ENCODE results near the gene MN1.
"Not testable (repeated sequence)": the region's sequence is repeated elsewhere in the genome, so short reads cannot be mapped to it uniquely, and the experiment has no call there.

The MN1 gene

GRCh38 chr22:27756212-27756660 is 45.3 kb downstream of the MN1 start:
- no peak for FAIRE-seq

- no peak for FAIRE-seq
Observed at GRCh38 chr22:27755521-27756211, 45.9 kb downstream of the MN1 start.

GRCh38 chr22:27754888-27755480 is 46.6 kb downstream of the MN1 start:
- FAIRE-seq = no peak

- FAIRE-seq = no peak
Observed at GRCh38 chr22:27754247-27754887, 47.2 kb downstream of the MN1 start.

- FAIRE-seq = no peak
Observed at GRCh38 chr22:27752771-27753170, 48.8 kb downstream of the MN1 start.

GRCh38 chr22:27752141-27752540 is 49.4 kb downstream of the MN1 start:
- FAIRE-seq = no peak

DNA sequence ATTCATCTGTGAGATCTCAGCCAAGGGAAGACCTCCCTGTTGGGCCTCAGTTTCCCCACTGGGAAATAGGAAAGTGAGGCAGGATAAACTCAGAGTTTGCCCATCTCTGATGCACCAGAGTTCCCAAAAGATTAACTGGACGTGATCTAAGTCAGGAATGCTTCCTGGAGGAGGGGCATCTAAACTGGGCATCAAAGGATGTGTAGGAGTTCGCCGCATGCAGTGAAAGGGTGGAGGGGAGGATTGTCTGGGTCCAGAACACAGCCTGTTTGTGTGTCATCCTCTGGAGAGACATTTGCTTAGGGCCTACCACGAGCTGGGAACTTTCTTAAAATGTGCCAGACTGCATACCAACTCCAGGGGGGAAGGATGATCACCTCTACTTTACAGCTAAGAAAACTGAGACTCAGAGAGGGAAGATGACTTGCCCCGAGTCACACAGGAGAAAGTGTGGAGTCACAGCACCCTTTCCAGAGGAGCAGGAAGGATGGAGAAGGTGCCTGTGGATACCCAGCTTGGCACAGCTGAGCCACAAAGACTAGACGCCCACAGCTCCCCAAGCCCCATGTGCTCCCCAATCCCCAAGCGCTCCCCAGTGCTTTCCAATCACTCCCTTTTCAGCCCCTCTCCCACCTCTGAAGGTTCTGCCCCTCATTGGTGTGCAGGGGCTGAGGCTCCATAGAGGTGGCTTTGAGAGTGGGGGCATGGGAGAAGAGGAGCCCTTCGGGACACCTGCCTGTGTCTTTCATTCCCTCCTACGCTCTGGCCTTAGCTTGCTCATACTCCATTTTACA is 50.1 kb downstream of the MN1 start:
- no peak for FAIRE-seq

DNA sequence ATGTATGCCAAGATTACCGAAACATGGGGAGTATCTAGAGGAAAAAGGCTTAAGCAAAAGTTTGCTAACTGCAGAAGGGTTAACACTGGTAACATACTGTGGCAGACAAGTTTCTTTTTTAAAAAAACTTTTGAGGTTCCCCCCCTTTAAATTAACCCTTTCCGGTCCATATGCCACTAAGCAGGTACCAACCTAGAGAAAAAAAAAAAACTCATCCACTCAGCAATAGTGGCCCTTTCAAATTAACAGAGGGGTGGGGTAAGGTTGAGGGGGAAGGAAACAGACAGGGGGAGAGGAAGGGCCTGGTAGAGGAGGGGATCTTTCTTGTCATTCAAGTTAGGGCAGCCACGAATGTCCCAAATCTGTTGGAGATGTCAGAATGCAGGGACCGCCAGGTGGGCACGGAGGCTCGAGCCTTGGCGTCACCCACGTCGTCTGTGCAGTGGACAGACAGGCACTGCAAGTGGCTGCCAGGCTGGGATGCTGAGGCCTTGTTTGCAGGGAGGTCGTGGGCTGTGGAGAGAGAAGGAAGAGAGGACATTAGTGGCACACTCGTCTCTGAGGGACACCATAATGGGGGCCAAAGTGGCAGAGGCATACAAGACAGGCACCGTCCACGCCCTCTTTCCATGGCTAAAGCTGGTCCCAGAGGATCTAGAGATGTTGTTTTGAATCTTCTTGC is 50.8 kb downstream of the MN1 start:
- FAIRE-seq = no peak

DNA sequence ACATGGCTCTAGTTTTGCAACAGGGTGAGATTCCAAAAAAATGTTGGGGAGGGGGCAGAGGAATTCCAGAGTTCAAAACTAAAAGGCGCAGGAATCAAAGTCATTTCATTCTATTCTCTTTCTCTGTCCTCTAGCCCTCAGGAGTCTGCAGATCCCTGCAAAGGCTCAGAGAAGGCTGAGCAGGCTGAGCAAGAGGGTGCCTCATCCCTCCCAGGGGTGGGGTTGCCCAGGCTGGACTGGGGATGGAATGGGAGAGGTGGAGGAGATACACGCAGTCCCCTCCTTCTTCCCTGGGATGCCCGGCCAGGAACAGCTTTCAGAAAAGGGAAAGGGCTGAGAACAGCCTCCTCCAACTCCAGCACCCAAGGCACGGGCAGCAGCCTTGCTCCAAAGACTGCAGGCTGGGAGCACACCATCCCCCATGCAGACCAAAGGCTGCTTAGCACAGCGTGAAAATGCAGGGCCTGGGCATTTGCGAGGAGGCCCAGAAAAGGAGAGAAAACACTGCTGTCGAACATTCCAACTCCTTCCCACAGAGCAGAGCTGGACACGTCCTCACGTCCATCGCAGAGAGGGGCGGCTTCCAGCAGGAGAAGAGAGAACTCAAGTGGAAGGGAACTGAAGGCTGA is 51.8 kb downstream of the MN1 start:
- no peak for FAIRE-seq

- no peak for FAIRE-seq
Observed at GRCh38 chr22:27748751-27749191, 52.8 kb downstream of the MN1 start.

DNA sequence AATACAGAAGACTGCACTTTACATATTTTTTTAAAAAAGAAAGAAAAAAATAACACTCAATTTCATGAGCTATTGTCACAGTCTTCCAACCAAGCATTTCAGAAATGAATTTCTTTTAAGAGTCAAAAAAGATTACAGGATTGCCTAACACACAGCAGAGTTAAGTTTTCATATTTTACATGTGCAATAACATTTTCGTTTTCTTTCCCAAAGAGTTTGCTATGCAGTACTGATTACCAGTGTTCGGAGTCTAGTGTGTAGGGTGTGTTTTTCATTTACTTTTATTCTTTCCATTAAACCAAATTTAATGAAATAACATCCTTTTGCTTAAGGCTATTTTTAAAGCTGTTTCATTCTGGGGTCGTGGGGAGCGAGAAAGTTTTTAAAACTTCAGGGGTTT is 53.2 kb downstream of the MN1 start:
- no peak for FAIRE-seq

- no peak for FAIRE-seq
Observed at GRCh38 chr22:27747396-27748221, 53.9 kb downstream of the MN1 start.

DNA sequence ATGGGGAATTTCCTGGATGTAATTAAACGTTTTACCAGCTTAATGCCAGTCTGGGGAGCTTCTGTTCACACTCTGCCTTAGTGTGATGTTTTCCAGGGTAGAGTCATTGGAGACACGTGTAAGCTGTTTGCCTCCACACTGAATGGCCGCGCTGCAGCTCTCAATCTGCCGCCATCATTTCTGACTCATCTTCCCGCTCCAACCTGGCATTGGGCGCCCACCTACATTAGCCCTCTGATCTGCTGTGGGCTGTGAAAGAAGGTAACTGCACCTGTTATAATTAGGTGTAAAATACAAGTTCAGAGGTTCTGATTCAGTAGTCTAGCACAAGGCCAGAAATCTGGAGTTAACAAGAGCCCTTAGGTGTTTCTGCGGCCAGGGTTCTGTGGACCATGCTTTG is 54.6 kb downstream of the MN1 start:
- no peak for FAIRE-seq

DNA sequence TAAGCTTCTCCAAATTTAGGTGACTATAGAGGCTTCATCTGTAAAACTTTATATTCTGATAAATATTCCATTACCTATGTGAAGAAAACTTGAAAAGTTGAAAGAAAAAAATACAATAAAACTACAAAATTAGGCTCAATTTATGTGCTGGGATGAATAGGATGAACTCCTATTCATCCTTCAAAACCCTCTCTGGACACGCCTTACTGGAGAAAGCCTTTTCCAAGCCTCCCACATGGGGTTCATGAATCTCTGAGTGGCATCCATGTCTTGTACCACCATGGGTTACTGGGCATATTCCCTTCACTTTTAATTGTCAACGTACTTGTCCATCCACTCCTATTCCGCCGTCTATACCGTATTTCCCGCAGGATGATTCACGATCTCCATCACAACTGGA is 55.7 kb downstream of the MN1 start:
- FAIRE-seq = no peak

DNA sequence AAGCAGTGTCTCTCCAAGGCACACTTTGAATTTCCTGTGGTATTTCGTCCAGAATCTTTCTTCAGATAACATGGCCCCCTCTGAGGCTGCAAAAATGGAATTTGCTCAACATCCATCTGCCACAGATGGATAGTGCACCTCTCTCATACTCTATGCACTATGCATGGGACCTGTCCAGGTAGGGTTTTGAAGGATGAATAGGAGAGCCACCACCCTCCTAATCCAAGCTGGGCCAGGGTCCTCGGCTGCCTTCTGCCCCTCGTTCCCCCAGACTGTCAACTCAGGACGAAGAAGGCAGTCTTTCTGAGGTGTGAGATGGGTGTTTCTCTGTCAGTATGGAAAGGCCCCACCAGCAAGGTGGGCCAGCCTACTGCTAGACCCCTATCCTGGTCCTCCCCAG is 56.4 kb downstream of the MN1 start:
- FAIRE-seq = no peak

- not testable (repeated sequence) for FAIRE-seq
Observed at GRCh38 chr22:27744078-27744477, 57.5 kb downstream of the MN1 start.

DNA sequence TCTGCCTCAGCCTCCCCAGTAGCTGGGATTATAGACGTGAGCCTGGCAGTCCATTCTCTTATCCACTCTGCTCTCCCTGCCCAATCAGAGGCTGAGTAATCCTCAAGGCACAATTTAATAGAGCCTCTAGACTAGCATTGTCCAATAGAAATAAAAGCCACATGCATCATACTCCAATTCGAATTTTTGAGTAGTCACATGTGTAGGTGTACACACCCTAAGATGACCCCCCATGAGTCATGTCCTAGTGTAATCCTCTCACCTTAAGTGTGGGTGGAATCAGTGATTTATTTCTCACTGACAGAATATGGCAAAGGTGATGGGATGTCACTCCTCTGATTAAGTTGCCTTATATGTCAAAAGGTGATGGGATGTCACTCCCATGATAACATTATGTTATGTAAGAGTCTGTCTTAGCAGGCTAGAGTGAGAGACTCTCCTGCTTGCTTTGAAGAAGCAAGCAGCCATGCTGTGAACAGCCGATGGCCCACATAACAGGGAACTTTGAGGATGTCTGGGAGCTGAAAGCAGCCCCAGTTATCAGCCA is 61.3 kb downstream of the MN1 start:
- FAIRE-seq = no peak

GRCh38 chr22:27737521-27737920 is 64.0 kb downstream of the MN1 start:
- no peak for FAIRE-seq

GRCh38 chr22:27734066-27734465 is 67.5 kb downstream of the MN1 start:
- FAIRE-seq = no peak

DNA sequence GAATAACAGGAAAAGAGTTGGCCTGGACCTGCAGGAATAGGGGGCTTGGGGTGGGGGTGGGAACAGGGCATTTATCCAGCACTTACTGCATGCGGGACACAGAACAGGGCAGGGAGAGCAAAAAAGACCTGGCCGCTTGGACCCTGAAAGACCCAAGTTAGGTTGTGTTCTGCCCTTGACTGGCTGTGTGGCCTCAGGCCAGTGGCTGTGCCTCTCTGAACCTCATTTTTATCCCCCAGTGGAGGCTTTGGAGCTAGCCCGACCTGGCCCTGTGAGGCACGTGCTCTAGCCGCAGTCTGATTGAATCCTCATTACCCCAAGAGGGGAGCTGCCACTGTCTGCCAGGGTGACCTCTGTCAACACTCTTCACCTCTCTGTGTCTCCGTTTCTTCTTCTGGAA is 68.7 kb downstream of the MN1 start:
- FAIRE-seq = no peak

DNA sequence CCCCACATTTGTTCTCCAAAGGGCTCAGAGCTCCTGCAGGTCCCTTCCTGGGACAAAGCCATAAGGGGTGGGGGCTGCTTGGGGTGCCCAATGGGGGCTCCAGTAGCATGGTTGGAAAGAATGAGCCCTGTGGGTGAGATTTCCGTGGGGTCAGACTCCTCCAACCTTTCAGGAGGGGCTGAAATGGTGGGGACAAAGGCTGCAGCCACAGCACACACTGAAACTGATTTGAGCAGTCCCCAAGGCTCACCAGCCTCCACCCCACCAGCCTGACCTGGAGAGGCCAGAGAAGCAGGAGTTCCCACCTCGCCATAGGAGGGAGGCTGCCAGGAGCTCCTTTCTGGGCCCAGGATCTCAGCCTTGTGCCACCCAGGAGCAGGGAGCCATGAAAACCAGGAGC is 69.2 kb downstream of the MN1 start:
- FAIRE-seq = no peak

Data from colon (tissue), 2 donors.